ENCODE data around the gene ASCL5.

ASCL5 gene

DNA sequence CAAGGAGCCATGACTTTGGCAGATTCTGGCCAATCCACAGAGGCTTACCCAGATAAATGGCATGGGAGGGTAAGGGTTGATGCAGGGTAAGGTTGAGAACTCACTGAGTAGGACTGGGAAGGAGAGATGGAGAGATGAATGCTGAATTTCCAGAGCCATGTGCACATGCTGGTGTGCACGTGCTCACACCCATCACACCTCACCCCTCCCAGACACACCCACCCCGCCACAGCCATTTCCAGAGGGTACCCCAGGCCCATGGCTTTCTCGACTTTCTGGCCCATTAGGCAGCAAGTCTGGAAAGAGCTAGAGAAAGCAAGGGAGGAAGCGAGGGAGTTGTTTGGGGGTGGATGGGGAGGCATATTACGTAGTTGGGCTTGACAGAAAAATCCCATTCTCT is 16.4 kb downstream of the ASCL5 start:
- DNase-seq, result no peak

DNA sequence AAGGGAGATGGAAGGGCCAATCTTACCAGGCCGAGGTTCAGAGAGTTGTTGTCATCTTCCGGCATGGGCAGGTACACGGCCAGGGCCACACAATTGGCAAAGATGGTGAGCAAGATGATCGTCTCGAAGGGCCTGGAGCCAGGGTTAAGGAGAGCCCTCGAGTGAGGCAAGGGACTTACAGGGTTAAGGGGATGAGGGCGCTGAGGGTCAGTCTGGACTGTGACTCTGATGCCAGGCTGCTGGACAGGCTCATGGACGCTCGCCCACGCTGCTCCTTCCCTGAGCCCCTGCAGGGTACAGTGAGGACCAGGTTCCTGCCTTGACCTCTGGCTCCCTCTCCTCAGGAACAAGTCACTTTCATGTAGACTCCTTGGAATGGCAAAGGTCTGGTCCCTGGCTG is 16.8 kb downstream of the ASCL5 start:
- no peak for DNase-seq

DNA sequence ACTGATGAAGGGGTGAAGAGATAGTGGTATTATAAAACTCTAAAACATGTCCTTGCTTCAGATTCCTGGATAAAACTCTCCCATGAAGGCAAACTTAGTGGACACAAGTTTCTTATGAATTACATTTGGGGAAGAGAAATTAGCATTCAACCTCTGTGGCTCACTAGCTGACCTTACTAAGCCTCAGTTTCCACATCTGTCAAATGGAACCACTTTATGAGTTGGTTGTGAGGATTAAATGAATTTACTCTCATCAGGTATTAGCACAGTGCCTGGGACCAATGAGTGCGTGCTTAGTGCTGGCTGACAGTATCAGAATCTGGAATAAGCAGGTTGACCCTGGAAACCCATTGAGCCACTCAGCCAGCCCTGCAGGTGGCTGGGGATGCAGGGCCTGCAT is 17.3 kb downstream of the ASCL5 start:
- no peak for DNase-seq

DNA sequence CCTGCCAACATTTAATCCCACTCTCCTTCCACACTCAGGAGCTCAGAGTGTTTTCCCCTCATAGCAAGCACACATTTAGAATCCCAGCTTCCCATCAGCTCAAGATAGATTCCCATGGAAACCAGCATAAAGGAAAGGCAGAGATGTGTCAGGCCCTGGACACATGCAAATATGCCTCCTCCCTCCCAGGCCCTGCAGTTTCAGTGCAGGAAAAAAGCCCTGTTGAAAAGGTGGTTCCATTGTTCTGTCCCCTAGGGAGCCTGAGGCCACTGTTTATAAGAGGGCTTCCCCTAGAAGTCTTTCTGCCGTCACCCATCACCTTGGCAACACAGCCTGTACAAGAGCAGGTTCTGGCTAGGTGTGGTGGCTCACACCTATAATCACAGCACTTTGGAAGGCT is 18.4 kb downstream of the ASCL5 start:
- DNase-seq, result no peak

DNA sequence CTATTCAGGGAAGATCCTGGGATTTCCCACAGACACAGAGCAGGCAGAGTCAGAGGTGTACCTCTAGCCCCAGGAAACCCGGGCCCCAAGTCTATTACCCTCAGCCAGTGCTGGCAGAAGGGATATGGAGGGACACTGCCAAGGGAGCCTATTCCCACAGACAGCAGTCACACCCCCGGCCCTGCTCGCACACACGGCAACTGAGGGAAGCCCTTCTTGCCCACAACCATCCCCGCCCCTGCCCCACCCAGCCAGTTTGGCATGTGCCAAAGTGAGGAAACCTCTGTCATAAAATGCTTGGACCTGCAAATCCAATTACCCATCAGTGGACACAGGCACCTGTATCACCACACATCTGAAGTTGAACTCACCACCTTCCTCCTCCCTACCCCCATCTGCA is 21.3 kb downstream of the ASCL5 start:
- DNase-seq, result no peak

DNA sequence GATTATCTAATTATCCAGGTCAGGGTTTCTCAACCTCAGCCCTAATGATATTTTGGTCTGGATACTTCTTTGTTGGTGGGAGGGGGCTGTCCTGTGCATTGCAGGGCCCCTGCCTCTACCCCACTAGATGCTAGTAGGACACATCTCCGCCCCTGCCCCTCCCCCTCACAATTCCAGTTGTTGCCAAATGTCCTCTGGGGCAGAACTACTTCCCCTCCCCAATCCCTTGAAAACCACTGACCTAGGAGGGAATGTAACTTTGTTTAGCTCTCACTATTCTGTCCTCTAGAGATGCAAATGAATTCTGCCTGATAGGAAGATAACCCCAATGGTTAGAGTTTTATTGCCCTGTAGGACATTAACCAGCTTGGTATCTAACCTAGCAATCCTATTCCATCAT is 22.8 kb downstream of the ASCL5 start:
- no peak for DNase-seq

DNA sequence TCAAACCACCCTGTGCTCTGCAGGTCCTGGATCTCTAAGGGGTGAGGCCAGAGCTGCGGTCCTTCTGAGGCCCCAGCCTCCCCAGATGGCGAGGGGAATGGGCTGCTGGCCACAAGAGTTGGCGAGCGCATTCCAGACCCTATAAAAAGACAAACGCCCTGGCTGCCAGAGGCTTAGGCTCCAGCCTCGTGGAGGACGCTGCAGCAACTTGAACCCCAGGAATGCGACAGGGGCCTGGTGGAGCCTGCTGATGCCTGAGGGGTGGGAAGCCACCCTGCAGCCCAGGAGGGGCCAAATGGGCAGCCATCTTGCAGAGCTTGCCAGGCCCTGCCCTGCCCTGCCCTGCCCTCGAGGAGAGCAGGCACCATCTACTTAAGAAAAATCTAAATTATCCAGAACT is 23.3 kb downstream of the ASCL5 start:
- no peak for DNase-seq

DNA sequence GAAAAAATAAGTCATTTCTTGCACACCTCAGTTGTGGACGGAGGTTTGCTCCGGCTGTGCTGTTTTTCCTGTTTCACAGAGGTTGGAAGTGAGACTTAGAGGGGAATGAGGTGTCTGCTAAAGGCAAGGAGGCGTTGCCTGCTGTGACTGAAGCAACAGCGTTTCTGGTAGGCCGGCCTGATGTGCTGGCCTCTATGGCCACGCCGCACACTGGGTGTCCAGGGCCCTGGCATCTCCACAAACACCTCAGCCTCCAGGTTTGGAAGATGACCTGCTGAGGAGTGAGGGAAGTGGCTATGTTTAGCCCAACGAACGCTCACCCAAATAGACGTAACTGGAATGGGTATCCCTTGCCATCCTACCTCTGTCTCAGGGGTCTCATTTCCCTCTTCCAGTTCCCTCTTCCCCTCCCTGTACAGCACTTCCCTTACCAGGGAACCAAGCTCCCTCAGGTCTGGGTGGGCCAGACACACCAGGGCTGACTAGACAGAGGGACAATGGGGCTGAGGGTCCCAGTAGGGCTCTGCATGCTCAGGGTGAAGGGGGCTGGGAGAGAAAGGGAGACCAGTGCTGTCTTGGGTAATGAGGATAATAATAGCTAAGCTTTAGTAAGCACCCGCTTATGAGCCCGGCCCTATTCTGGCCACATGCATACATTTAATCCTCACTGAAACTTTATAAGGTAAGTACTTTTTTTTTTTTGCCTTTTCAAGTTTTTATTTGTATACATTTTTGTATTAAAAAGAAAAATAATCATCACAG is 26.6 kb downstream of the ASCL5 start:
- DNase-seq, result no peak

DNA sequence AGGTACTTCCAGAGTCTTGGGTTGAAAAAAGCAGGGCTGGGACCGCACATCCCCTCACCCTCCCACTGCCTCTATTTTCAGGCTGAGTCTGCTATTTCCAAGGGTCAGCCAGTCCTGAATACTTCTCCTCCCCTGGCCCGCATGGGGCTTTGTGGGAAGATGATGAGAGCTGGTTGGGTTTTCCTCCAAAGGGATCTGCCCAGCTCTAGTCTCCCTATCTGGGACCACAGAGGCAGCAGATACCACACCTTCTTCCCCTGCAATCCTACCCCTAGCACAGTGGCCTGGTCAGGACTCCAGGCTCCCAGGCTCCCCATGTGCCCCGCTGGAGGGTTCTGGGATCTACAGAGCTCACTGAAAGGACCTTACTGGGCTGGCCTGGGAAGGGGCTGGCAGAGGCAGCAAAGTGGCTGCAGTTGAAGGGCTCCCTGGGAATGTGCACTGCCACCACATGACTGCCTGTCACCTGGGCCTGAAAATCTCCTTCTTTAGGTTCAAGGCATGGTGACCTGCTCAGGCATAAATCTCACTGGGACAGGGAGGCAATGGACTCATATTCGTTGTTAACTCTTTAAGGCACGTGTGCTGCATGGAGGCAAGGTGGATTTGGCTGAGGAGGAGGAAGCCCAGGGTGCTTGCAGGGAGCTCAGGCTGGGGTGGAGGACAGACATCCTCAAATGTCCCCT is 27.8 kb downstream of the ASCL5 start:
- no peak for DNase-seq

DNA sequence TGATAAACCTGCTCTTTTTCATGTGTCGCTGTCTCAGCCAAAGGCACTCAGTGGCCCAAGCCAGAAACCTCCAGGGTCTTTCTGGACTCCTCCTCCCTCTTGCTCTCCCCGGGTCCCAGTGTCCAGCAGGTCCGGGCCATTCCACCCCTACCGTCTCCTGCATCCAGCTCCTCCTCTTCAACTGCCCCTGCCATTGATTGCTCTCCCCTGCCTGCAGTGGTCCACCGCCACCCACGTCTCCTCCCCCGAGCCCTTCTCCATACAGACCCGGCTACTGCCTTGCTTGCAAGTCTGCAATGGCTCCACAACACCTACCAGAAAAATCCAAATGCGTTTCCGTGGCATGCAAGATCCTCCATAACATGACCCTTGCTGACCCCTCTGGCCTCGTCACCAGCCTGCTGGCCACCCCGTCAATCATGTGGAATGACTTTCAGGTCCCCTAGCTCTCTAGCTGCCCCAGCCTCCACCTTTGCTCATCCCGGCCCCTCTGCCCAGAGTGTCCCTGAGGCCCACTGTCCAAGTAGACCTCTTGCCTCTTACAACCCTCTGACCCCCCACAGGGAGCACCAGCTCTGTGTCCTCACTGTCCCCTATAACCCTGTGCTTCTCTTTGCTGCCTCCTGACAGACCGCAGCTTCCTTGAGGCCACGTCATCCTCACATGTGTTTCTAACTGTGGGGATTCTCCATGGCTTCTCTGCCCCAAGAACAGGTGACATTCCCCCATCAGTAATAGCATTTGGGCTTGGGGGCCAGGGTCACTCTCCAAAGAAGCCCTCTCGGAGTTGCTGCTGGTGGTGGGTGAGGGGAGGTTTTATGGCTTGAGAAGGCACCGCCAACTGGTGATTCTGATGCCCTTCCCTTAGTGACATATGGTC is 29.8 kb downstream of the ASCL5 start:
- no peak for DNase-seq

DNA sequence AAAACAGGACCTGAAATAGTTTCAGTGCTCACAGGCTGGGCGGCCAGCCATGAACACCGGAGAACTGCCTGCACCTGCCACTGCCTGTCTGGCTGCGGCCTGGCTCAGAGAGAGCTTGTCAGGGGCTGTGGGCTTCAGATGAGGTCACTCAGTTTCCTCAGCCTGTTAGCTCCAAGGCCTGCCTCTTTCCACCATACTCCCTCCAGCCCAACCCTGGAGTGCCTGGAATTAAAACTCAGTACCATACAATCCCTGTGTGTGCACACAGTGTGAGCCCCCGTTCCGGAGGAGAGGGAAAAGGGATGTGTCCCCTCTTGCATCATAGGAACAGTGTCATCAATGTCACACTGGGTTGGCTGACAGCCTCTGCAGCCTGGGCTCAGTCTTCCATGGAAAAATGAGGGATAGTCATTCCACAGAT is 30.9 kb downstream of the ASCL5 start:
- DNase-seq, result no peak

DNA sequence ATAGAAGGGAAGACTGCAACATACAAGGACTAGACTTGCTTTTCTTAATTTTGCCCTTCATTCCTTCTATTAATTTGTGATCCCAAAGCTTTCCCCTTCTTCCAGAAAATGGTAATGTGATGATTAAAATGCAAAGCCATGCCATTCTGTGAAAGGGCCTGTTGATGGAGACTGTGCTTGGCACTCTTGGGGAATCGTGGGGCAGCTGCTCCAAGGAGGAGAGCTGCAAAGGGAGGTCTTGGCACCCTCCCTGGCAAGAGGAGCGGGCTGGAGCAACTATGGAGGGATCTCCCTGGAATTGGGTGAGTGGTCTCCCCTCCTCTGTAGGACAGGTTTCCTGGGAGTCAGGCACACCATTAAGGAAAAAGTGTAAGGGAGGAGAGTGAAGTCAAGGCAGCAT is 31.4 kb downstream of the ASCL5 start:
- no peak for DNase-seq

DNA sequence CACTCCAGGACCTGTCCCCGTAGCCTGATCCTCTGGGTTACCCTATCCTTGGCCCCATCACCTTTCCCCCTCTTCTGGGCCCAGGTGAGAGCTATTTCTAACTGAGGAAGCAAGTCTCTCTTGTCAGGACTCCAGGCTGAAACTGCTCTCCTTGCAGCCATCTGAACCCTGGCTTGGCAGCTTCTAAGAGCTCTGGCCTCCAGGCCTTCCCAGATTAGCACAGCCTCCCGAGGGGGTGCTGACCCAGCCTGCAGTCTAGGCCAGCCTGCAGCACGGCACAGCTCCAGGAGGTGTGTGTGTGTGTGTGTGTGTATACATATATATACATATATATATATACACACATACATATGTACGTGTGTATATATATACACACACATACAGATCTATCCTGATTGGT is 32.2 kb downstream of the ASCL5 start:
- DNase-seq, result no peak

DNA sequence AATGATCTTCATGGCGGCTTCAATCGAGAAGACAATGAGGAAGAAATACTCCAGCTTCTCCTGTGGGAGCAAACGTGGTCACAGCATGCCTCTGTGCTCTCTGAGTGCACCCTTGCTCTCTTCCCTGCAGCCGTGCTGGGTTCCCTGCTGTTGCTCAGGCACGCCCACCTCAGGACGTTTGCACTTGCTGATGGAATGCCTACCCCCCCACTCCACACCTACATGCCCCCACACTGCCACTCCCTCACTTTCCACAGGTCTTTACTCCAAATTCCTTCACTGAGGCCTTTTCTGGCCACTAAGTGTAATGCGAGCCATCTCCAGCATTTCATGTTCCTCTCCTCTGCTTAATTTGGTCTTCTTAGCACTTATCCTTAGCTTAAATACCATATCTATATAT is 33.0 kb downstream of the ASCL5 start:
- no peak for DNase-seq

DNA sequence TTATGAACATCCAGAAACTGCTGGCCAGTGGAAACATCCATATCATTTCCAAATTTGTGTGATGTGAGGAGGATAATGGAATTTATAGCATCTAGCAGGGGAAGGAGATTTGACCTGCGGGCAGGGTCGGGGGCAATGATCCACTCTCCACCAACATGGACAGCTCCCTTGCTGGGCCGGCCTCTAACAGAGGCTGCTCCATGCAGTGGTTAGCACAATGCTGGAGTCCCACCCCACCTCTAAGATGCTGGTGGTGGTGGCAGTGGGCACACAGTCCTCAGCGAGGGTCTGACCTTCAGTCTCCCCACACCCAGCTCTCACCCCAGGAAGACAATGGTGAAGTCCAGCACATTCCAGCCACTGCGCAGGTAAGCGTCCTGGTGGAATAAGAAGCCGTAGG is 33.4 kb downstream of the ASCL5 start:
- DNase-seq, result no peak

DNA sequence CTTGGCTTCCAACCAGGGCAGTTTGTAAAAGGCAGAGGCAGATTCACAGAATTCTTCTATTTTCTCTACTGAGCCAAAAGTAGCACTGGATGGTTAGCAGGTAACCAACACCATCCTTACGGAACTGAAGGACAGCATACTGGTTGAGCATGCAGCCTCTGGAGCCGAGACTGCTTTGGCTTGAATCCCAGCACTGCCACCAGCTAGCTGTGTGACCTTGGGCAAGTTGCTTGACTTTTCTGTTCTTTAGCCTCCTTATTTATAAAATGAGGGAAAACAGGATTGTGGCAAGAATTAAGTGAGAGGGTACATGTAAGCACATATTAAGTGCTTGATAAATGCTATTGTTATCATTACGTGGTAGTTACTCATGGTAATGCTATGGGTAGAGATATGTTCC is 34.2 kb downstream of the ASCL5 start:
- no peak for DNase-seq

DNA sequence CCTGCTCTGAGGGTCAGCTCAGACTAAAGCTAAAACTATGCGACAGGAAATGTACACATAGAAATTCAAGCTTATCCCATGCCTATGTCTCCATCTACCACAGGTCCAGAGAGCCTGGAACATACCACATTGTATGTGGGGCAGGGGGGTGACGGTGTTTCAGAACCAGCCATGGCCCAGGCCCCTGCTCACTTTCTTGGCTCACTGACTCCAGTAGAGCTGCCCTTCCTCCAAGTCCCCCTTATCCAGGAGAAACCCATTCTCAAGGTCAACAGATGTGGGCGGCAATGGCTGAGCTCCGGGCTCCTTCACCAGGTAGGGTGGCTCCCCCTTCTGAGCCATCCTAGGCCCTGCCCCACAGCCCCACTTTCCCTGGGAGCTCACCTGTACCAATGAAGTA is 35.7 kb downstream of the ASCL5 start:
- DNase-seq, result no peak

DNA sequence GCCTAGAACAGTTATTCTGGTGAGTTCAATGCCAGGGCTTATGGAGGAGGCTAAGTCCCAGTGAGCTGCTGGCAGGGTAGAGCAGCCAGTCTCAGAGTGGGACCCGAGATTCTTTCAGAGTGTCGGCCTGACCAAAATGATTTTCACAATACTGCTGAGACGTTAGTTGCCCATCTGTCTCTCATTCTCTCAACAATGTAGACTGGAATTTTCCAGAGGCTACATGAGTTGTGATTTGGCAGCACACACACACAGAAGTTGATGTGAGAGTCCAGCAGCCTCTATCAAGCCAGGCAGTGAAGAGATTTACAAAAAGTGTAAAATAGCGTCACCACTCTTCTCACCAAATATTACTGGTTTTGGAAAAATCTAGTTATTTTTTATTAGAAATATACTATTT is 36.4 kb downstream of the ASCL5 start:
- DNase-seq, result no peak

DNA sequence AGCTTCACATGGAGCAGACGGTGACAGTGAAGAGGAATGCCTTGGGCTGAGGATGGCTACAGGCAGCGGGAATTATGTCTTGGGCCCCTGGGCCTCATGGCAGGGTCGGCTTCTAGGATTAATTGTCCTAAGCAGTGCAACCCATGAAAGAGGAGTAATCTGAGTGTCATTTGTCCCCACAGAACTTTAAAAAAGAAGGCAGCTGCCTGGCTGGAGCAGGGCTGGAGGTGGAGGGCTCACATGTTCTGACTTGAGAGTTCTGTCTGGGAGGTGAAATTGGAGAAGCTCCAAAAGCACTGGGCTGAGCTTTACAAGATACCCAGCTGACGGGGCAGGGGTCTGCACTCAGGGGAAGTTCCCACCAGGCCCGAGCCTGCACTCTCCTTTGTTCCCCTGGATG is 37.4 kb downstream of the ASCL5 start:
- DNase-seq, result no peak

DNA sequence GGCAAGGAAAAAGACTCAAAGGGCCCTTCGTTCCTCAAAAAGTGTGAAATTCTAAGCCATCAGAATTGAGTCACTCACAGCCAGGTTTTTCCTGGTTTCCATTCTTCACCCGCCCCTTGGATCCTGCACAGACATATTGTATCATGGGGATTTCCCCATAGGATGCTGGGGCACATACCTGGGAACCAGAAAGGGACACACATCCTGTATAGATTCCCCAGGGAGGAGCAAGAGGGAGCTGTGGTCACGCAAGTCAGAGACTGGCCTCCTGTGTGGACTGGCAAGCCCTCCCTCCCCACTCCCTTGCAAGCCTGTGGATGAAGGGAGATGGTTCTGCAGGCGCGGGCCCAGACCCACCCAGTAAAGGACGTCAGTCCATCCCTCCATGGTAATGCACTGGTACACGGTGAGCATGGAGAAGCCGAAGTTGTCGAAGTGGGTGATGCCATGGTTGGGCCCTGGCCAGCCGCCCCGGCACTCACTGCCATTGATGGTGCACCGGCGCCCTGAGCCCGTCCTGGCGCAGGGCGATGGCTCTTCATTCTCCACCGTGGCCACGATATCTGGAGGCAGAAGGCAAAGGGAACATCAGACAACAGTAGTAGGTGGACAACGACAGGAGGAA is 38.0 kb downstream of the ASCL5 start:
- no peak for DNase-seq

DNA sequence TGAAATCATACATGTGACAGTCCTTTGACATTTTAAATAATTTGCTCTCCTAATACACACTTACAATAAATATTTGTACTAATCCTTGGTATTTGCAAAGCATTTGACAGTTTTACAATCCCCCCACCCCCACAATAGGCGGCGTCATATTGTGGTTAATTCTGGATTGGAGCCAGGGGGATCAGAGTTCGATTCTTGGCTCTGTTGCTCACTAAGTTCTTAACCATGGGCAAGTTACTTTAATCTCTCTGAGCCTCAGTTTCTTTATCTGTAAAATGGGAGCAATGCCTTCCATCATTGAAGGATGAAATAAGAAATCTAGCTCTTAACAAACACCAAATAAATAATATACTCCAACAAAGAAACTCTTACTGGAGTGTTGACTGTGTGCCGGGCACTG is 38.6 kb downstream of the ASCL5 start:
- DNase-seq, result no peak

DNA sequence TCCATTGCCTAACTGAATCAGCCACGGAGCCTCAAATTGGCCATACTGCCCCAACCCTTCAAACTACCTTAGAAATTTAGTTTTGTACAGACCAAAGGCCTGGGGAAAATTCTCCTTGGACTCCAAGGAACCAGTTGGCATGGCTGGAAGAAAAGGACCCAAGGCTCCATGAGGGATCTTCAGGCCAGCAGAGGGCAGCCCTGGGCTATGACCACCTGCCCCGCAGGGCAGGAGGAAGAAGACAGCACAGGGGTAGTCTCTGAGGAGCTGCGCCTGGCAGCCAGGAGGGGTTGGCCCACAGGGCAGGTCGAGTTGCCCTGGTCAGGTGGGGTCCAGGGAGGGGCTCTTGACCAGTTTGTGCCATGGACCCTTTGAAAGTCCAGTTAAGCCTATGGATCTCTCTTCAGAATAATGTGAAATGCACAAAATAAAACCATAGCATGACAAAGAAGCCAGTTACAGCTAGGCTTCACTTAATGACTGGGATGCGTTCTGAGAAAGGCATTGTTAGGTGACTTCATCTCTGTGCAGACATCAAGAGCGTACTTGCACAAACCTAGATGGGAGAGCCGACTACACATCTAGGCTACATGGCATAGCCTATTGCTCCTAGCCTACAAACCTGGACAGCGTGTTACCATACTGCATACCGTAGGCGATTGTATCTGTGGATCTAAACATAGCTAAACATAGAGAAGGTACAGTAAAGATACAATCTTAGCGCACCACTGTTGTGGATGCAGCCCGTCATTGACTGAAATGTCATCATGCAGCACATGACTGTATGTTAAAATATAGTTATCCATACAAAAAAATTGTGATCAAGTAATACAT is 40.9 kb downstream of the ASCL5 start:
- DNase-seq, result no peak

DNA sequence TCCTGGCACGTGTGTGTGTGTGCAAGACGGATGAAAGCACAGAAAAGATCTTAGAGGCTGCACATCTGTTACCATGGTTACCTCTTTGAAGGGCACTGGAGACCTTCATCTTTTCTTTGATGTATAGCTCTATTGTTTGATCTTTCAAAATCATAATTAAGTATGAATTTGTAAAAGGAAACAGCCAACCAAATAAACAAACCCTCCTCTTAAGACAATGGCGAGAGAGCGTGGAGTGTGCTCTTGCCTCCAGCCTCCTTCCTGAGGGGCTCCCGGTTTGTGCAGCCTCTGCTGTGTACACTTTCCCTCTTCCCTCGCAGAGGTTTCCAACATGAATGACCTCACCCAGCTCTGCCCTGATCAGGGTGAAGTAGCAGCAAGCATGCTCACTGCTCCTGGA is 42.7 kb downstream of the ASCL5 start:
- DNase-seq, result no peak
